Stimulated activated effector memory CD8-positive, alpha-beta T cell treated with anti-CD3 and anti-CD28 coated beads, Interleukin-12 subunit alpha, Interleukin-12 subunit beta, amount 100 ng/mL, for 72 hours (primary cell): ENCODE results near the gene EIF3M.

Experiments
- ATAC-seq: fragments of 150-1000 bp; cut with Tn5 transposase; 2 replicates; pipeline ENCODE4 v1.10.0; 2021
- DNase-seq, 2 donors: peaks; one replicate each; pipeline ENCODE4 v3.0.0; 2021 to 2022; ENCODE audit warnings: low spot score in 2 of 2
- H3K27ac Mint-ChIP-seq: one replicate; pipeline ENCODE4 v1.8.0; 2022; ENCODE audit warnings: mild to moderate bottlenecking, mixed read lengths
- H3K36me3 Mint-ChIP-seq: one replicate; pipeline ENCODE4 v1.8.0; 2022; ENCODE audit warnings: mild to moderate bottlenecking, mixed read lengths
- H3K4me1 Mint-ChIP-seq: one replicate; pipeline ENCODE4 v1.8.0; 2022; ENCODE audit warnings: mixed read lengths
- H3K4me3 Mint-ChIP-seq: one replicate; pipeline ENCODE4 v1.8.0; 2022; ENCODE audit warnings: mild to moderate bottlenecking, mixed read lengths
- H3K9me3 Mint-ChIP-seq: one replicate; pipeline ENCODE4 v1.8.0; 2022; ENCODE audit warnings: mixed read lengths

The EIF3M gene

GRCh38 chr11:32616903-32617302 is 33.3 kb downstream of the EIF3M start:
- H3K27ac Mint-ChIP-seq, result no peak overlapping the region
- H3K4me3 Mint-ChIP-seq, result no peak overlapping the region
- H3K36me3 Mint-ChIP-seq, result no peaks in the 10 kb centered on the region
- no peaks in the 10 kb centered on the region for H3K9me3 Mint-ChIP-seq
- no peaks in the 10 kb centered on the region for H3K4me1 Mint-ChIP-seq
- ATAC-seq, result no peak
- DNase-seq, result no peak

GRCh38 chr11:32630844-32631243 is 47.2 kb downstream of the EIF3M start:
- Mint-ChIP-seq H3K4me1 (no peaks in the 10 kb centered on the region), H3K9me3 (no peaks in the 10 kb centered on the region), H3K36me3 (no peaks in the 10 kb centered on the region), H3K4me3 (no peak overlapping the region), H3K27ac (no peak overlapping the region)
- DNase-seq, result no peak
- ATAC-seq, result no peak

GRCh38 chr11:32635819-32636218 is 52.2 kb downstream of the EIF3M start:
- H3K4me1 Mint-ChIP-seq, result no peaks in the 10 kb centered on the region
- H3K9me3 Mint-ChIP-seq, result no peaks in the 10 kb centered on the region
- H3K27ac Mint-ChIP-seq, result no peak overlapping the region
- H3K4me3 Mint-ChIP-seq, result no peak overlapping the region
- DNase-seq (no peak), ATAC-seq (no peak)
- no peaks in the 10 kb centered on the region for H3K36me3 Mint-ChIP-seq

DNA sequence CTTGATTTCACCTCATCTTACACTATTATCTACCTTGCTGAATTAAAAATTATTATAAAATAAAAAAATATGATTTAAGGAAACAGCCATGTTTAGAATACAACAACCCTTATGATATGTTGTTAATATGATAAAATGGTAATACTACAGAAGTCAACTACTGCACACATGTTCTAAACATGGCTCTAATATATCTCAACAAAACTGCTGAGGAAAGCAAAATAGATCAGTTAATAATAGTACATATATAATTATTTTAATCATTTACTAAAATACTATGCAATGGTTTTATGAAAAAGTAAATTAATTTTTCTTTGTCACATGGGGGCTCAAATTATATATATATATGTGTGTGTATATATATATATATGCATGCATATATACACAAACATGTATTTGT is 57.7 kb downstream of the EIF3M start:
- Mint-ChIP-seq H3K4me3 (no peak overlapping the region), H3K27ac (no peak overlapping the region), H3K9me3 (no peaks in the 10 kb centered on the region), H3K4me1 (no peaks in the 10 kb centered on the region), H3K36me3 (no peaks in the 10 kb centered on the region)
- DNase-seq (no peak), ATAC-seq (no peak)

DNA sequence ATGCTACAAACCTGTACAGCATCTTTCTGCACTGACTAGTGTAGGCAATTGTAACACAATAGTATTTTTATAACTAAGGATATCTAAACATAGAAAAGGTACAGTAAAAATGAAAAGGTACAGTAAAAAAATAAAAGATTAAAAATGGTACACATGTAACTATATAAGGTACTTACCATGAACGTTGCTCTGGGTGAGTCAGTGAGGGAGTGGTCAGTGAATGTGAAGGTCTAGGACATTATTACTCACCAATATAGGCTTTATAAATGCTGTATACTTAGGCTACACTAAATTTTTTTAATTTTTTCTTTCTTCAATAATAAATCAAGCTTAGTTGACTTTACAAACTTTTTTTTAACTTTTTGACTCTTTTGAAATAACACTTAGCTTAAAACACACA is 59.9 kb downstream of the EIF3M start:
- Mint-ChIP-seq H3K4me1 (no peaks in the 10 kb centered on the region), H3K36me3 (no peaks in the 10 kb centered on the region), H3K4me3 (no peak overlapping the region), H3K9me3 (no peaks in the 10 kb centered on the region), H3K27ac (no peak overlapping the region)
- no peak for ATAC-seq
- DNase-seq, result no peak
